Subcutaneous abdominal adipose tissue (tissue), 5 donors: ENCODE data around the gene DLGAP3.

ENCODE experiments used
- H3K27ac ChIP-seq: one replicate; pipeline ENCODE4 v1.7.0; 2013; ENCODE audit warnings: low read depth, mild to moderate bottlenecking, inconsistent platforms, low read length, moderate library complexity
- H3K27me3 ChIP-seq, 5 donors: one replicate each; pipeline ENCODE4 v1.7.0; 2013; ENCODE audit warnings: low read length in 5 of 5, inconsistent platforms in 1 of 5; ENCODE audit not compliant: control insufficient read depth in 5 of 5, insufficient read depth in 4 of 5
- H3K36me3 ChIP-seq, 5 donors: one replicate each; pipeline ENCODE4 v1.7.0; 2013; ENCODE audit warnings: low read length in 5 of 5; ENCODE audit not compliant: control insufficient read depth in 5 of 5, insufficient read depth in 5 of 5
- H3K4me1 ChIP-seq, 5 donors: one replicate each; pipeline ENCODE4 v1.7.0; 2013; ENCODE audit warnings: low read length in 5 of 5, mild to moderate bottlenecking in 3 of 5, moderate library complexity in 1 of 5; ENCODE audit not compliant: control insufficient read depth in 5 of 5, insufficient read depth in 5 of 5
- H3K4me3 ChIP-seq, 5 donors: one replicate each; pipeline ENCODE4 v1.7.0; 2013; ENCODE audit warnings: low read length in 5 of 5, low read depth in 1 of 5
- H3K9ac ChIP-seq, 5 donors: one replicate each; pipeline ENCODE4 v1.7.0; 2013; ENCODE audit warnings: low read length in 5 of 5, mild to moderate bottlenecking in 4 of 5, moderate library complexity in 3 of 5
- H3K9me3 ChIP-seq, 5 donors: one replicate each; pipeline ENCODE4 v1.7.0; 2013; ENCODE audit warnings: low read length in 5 of 5; ENCODE audit not compliant: control insufficient read depth in 5 of 5
- donor health status: healthy.
- donor health status: healthy.
- donor health status: healthy.
- donor health status: healthy.
- donor health status: healthy.

DLGAP3 gene

GRCh38 chr1:34871443-34872132 is 57.9 kb downstream of the DLGAP3 start:
- Histone ChIP-seq H3K36me3 (no peaks in the 10 kb centered on the region), H3K9me3 (no peaks in the 10 kb centered on the region), H3K4me3 (no peak overlapping the region), H3K27ac (no peak overlapping the region), H3K9ac (no peak overlapping the region), H3K4me1 (peaks cover 1 to 19% (median 7%) of the 10 kb centered on the region in 5 donors), H3K27me3 (peaks cover 10 to 33% (median 31%) of the 10 kb centered on the region in 5 donors)

DNA sequence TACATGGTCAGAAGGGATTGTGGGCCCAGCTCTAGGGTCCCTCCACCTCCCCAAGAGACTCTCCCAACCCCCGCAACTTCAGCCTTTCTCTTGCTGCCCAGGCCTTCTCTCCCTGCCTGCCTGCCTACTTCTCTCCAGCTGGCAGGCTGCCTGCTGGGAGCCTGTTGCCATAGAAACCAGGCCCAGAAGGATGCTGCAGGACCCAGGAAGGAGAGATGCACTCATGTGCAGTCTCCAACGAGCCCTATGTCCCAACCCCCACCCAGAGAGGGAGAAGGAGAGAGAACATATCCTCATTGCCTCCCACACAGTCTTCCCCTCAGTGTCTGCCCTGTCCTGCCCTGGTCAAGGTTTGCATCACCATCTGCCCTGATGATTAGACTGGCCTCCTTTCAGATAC is 59.1 kb downstream of the DLGAP3 start:
- H3K4me3 ChIP-seq = no peak overlapping the region
- peaks cover 10 to 31% (median 24%) of the 10 kb centered on the region in 5 donors for H3K27me3 ChIP-seq
- no peak overlapping the region for H3K27ac ChIP-seq

DNA sequence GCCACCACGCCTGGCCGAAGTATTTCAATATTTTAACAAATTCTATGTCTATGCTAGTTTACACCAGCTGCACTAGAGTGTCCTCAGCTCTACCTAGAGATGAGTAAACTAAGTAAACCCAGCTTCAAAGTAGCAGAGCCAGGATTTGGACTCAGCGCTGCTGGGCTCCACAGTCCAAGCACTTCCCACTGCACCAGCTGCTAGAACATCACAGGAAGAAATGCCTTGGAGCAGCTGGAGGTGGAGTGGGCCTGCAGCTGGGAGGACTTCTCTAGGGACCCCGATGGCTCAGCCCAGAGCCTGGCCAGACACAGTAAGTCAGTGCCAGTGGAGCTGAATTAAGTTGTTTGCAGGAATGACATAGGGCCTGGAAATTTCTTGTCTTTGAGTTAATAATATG is 59.7 kb downstream of the DLGAP3 start:
- Histone ChIP-seq H3K4me3 (no peak overlapping the region), H3K9ac (no peak overlapping the region), H3K9me3 (no peaks in the 10 kb centered on the region), H3K27ac (no peak overlapping the region), H3K27me3 (peaks cover 10 to 31% (median 21%) of the 10 kb centered on the region in 5 donors), H3K4me1 (peaks cover 1 to 33% (median 17%) of the 10 kb centered on the region in 5 donors), H3K36me3 (no peaks in the 10 kb centered on the region)

More for the DNA sequence above, 59.1 kb downstream of the DLGAP3 start:
- H3K9ac ChIP-seq = peak overlapping the region in 1 of 5 donors; percentile 15
- peaks cover 1 to 30% (median 17%) of the 10 kb centered on the region in 5 donors for H3K4me1 ChIP-seq
- H3K36me3 ChIP-seq = no peaks in the 10 kb centered on the region
- H3K9me3 ChIP-seq = no peaks in the 10 kb centered on the region

GRCh38 chr1:34868230-34869049 is 61.0 kb downstream of the DLGAP3 start:
- Histone ChIP-seq H3K9me3 (no peaks in the 10 kb centered on the region), H3K27ac (no peak overlapping the region), H3K36me3 (no peaks in the 10 kb centered on the region), H3K4me3 (no peak overlapping the region), H3K9ac (no peak overlapping the region), H3K4me1 (peaks cover 1 to 33% (median 17%) of the 10 kb centered on the region in 5 donors), H3K27me3 (peaks cover 4 to 23% (median 17%) of the 10 kb centered on the region in 5 donors)

GRCh38 chr1:34867415-34867814 is 62.0 kb downstream of the DLGAP3 start:
- Histone ChIP-seq H3K27ac (no peak overlapping the region), H3K4me1 (peaks cover 1 to 33% (median 17%) of the 10 kb centered on the region in 5 donors), H3K36me3 (no peaks in the 10 kb centered on the region), H3K9ac (peak overlapping the region in 1 of 5 donors; percentile 69), H3K27me3 (peaks cover 3 to 13% (median 11%) of the 10 kb centered on the region in 5 donors), H3K4me3 (peak overlapping the region in 1 of 5 donors; percentile 71), H3K9me3 (no peaks in the 10 kb centered on the region)

GRCh38 chr1:34866762-34867109 is 62.7 kb downstream of the DLGAP3 start:
- no peaks in the 10 kb centered on the region for H3K36me3 ChIP-seq
- H3K4me3 ChIP-seq = peak overlapping the region in 4 of 5 donors; percentile 71 to 81 (median 74)
- H3K4me1 ChIP-seq = peaks cover 1 to 33% (median 17%) of the 10 kb centered on the region in 5 donors
- no peak overlapping the region for H3K27ac ChIP-seq
- H3K9ac ChIP-seq = peak overlapping the region in 4 of 5 donors; percentile 66 to 85 (median 72)
- H3K27me3 ChIP-seq = peaks cover 0 to 11% (median 6%) of the 10 kb centered on the region in 5 donors
- H3K9me3 ChIP-seq = no peaks in the 10 kb centered on the region

GRCh38 chr1:34865981-34866761 is 63.3 kb downstream of the DLGAP3 start:
- H3K4me1 ChIP-seq = peaks cover 1 to 33% (median 17%) of the 10 kb centered on the region in 5 donors
- H3K9me3 ChIP-seq = no peaks in the 10 kb centered on the region
- H3K4me3 ChIP-seq = peak overlapping the region in 4 of 5 donors; percentile 71 to 81 (median 74)
- peak overlapping the region in 4 of 5 donors; percentile 66 to 85 (median 72) for H3K9ac ChIP-seq
- H3K36me3 ChIP-seq = no peaks in the 10 kb centered on the region
- peaks cover 0 to 10% (median 2%) of the 10 kb centered on the region in 5 donors for H3K27me3 ChIP-seq
- no peak overlapping the region for H3K27ac ChIP-seq

DNA sequence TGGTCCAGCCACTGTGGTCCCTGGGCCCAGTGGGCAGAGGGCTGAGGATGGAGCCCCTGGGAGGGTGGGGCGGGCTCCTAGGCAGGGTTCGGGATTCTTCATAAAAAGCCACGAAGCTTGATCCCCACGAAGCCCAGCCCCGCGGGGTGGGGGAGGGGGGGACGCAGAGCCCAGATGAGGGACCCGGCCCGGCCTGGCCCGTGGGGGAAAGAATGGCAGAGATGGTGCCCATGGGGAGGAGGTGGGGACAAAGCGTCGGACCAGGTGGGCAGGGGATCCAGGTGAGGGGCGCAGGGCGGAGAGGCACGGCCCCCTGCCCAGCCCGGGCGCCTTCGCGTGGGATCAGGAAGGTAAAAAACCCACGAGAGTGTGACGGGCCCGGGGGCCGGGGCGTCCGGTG is 63.9 kb downstream of the DLGAP3 start:
- peak overlapping the region in 4 of 5 donors; percentile 66 to 85 (median 72) for H3K9ac ChIP-seq
- H3K27me3 ChIP-seq = peaks cover 0 to 7% (median 0%) of the 10 kb centered on the region in 5 donors
- peak overlapping the region in 4 of 5 donors; percentile 71 to 81 (median 74) for H3K4me3 ChIP-seq
- H3K36me3 ChIP-seq = no peaks in the 10 kb centered on the region
- no peaks in the 10 kb centered on the region for H3K9me3 ChIP-seq
- no peak overlapping the region for H3K27ac ChIP-seq
- H3K4me1 ChIP-seq = peaks cover 1 to 33% (median 17%) of the 10 kb centered on the region in 5 donors

DNA sequence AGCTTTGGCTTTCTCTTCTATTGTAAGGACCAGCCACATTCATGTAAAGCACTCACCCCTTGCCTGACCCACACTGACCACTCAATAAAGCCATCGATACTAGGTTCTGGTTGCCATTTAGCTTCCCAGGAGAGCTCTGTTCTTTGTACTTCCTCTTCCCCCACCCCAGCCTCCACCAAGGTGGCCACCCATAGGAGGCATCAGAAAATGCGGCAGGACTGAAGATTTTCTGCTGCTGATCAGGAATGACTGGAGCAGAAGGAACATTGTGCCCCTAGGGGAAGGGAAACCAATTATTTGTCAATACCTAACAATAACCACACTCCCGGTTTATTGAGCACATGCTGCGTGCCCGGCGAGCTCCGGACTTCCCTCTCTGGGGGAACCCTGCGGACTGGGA is 64.7 kb downstream of the DLGAP3 start:
- Histone ChIP-seq H3K9me3 (no peaks in the 10 kb centered on the region), H3K4me3 (no peak overlapping the region), H3K27me3 (peaks cover 0 to 3% (median 0%) of the 10 kb centered on the region in 5 donors), H3K4me1 (peaks cover 1 to 36% (median 23%) of the 10 kb centered on the region in 5 donors), H3K36me3 (no peaks in the 10 kb centered on the region), H3K27ac (no peak overlapping the region), H3K9ac (no peak overlapping the region)
